ENCODE data around the gene ARHGEF10L.

Gene ARHGEF10L

DNA sequence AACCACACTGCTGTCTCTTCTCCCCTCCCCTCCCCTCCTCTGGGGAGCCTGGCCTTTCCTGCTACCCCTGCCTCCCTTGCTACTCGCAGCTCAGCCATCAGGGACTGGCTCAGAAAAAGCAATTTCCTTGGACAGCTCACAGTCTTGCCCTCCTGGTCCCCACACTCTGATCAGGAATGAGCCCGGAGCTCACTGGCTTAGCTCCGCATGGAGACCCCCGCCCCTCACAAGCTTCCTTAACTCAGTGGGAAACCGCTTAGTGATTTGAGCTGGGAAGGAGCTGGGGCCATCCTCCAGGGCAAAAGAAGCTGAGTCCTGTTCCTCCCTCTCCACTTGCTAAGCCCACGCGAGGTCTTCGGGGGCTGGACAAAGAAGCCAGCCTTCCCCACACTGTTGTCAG lies 145.3 kb downstream of the ARHGEF10L start:
- DNase-seq = no peak

DNA sequence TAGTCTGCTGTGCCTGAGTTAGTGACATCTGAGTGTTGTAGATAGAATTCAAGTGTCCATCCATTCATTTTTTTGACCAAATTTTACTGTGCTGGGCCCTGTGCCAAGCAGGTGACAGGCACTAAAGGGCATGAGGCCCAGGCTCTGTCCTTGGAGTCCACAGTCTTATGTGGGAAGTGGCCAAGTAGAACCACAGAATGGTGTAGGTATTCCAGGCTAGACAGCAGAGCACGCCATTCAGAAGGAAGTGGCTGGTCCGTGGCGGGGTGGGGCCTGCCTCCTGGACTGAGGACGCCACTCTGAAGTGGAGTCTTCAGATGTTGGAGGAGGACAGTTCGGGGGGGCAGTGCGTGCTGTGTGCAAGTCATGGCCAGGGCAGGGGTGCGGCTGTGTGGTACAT lies 146.8 kb downstream of the ARHGEF10L start:
- no peak for DNase-seq

DNA sequence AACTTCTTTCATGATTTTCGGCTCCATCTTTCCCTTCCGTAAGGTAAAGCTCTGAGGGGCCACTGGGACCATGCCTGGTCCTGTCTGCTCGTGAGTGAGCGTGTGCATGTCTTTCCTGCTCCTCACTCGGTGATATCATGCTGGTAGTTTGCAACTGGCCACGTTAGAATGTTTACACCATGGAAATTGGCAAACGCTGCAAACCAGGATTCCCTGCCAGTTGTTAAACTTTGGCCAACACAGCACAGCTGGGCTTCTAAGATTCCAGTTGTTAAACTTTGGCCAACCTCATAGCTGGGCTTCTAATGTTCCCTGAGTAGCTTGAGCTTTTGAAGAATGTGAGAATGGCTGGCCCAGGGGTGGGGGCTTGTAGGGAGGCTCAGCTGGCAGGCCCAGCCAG lies 147.6 kb downstream of the ARHGEF10L start:
- DNase-seq = no peak

DNA sequence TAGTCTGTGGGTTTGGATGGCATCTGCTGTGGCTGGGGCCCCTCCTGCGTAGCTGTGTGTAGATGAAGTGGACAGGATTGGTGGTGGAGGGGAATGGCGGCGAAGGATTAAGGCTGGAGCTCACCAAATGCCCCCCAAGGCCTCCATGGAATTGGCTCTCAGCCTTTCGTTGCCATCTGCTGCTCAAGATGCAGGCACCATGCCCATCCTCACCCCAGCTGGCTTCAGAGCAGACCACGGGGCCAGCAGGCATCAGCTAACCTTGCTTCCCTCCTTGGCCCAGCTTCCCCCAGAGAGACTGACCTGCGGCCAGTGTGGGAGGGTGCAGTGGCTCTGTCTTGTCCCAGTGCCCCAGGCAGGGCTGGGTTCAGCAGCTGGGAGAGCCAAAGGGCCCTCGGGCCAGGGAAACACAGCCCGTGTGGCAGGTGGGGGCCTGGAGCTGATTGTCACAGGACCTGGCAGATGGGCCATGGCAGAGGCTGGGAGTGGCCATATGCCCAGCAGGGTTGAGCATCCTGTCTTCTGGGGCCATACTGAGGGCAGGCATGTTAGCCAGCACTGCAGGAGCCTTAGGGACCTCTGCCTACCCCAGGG lies 148.8 kb downstream of the ARHGEF10L start:
- no peak for DNase-seq

DNA sequence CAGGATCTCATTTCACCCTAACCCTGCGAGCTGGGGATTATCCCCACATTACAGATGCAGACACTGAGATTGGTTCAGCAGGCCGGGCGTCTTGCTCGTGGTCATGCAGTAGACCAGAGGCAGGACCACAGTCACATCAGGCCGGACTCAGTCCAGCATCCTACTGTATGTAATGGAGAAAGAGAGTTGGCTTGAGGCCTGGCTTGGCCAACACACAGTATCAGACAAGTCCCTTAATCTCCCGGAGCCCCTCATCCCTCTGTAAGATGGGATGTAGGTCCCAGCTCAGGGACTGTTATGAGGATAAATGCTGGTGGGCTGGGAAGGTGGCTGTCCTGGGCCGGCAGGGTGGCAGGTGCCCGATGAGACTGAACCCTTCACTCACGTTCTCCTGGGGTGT lies 149.5 kb downstream of the ARHGEF10L start:
- DNase-seq = no peak

DNA sequence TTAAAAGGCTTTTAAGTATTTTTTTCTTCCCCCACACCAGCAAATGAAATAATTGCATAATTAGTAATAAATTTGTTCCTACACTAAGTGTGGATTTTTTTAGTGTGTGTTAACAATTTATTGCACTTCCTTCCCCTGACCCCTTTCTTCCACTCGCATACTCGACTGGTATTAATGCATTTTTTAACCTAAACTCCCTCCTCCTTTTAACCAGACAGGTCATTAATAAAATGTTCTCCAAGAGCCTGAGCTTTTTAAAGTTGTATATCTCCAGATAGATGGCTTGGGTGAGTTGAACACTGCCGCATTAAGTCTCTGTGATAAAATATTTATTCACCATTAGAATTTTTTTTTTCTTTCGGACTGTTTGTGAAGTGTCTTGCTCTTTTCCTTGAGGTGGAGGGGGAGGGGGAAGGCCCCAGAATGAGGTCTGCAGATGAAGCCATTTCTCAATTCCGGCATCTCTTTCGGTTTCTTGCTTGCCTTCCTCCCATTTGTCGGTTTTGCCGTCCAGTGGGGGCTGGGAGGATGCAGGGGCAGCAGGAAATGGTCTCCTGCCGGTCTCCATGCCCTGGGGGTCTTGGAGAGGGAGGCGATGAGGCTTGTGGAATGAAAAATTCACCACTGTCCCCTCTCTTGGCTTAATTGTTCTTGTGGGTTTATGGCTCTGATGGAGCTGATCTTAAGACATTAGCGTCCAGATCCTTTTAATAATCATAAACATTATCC lies 151.6 kb downstream of the ARHGEF10L start:
- no peak for DNase-seq

DNA sequence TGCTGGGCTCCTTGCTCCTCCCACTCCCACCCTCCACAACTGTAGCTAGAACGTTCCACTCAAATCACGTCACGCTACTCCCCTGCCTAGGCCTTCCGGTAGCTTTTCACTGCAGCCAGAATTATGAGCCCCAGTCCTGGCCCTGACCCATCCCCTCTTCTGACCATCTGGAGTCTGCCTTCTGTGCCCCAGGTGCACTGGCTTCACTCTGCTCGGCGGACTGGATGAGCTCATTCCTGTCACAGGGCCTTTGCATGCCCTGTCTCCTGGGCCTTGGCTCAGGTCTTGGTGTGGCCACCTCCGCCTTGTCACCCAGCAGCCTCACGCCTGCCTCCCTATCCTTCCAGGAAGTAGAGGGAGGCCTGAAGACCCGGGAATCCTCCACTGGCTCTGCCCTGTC lies 153.1 kb downstream of the ARHGEF10L start:
- no peak for DNase-seq

DNA sequence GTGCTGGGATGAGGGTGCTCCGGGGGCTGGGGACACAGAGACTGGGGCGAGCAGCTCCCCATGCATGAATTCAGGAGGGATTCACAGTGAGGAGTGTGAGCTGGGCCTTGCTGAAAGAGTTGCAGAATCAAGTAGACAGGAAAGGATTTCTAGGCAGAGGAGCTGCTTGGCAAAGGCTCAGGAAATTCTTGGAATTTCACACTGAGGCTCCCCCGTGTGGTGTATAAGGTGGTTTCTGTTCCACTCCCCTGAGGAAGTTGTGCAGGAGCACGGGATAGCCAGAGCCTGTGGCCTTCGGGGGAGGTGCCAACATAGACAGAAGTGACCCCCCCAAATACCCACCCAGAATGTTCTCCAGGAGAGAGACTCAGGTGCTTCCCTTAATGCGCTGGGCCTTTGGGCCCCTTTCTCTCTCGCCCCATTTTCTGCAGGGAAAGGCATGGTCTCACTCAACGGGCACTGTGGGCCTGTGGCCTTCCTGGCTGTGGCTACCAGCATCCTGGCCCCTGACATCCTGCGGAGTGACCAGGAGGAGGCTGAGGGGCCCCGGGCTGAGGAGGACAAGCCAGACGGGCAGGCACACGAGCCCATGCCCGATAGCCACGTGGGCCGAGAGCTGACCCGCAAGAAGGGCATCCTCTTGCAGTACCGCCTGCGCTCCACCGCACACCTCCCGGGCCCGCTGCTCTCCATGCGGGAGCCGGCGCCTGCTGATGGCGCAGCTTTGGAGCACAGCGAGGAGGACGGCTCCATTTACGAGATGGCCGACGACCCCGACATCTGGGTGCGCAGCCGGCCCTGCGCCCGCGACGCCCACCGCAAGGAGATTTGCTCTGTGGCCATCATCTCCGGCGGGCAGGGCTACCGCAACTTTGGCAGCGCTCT lies 157.2 kb downstream of the ARHGEF10L start:
- DNase-seq = no peak

DNA sequence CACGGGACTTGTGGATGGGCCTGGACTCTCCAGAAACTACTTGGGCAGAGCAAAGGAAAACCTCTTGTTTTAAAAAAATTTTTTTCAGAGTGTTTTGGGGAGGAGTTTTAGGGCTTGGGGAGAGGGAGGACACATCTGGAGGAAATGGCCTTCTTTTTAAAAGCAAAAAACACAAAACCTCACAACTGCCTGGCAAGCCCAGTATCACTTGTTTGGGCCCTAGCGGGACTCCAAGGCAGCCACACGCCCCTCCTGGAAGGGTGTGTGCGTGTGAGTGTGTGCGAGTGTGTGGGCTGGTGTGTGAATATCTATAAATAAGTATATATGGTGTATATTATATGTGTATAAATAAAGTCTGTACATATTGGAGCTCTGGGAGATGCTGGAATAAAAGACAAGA lies 158.0 kb downstream of the ARHGEF10L start:
- DNase-seq = no peak

DNA sequence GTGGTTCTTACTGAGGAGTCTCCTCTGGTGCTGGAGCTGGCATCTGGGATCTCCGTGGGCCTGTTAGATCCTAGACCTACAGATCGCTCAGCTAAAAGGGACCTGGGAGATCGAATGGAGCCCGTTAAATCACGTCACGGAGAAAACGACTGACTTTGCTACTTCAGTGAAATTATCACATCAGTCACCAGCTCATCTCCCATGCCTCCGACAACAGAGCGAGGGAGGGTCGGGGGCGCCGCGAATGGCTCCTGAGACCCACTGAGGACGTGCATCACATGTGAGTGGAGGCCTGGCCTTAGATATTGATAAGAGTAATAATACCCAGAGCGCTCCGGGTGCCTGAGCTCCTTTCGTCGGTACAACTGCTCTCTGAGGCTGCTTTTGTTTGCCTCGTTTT lies 160.1 kb downstream of the ARHGEF10L start:
- DNase-seq = no peak

DNA sequence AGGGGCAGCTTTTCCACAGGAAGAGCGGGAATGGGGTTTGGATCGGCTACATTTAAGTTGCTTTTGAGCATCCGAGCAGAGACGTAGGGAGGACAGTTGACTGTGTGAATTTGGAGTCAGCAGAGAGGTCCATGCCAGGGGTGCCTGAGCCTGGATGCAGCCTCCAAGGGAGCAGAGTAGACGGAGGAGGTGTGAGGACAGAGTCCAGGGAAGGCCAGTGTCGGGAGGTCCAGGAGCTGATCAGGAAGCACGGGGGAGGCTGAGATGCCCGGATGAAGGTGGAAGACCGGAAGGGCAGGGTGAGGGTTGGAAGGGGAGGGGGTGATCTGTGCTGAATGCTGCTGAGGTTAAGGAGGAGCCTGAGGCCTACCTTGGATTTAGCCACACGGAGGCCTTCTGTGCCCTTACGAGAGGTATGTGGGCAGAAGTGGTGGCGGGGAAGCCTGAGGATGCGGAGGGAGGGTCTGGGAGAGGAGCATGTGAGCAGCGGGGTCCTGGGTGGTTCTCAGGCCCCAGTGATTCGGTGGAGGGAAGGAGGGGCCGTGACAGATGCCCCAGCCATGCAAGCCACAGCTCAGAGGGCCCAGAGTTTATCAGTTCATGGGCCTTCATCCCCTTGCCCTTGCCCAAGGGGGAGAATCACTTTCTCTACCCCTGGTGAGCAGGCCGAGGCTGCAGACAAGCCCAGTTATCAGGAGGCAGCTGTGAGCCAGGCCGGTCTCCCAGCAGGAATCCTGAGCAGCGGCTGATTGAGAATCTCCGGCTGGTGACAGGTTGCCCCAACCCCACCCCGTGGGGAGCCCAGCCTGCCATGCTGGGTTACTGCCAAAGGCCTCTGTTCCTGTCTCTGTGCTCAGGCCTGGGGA lies 161.7 kb downstream of the ARHGEF10L start:
- no peak for DNase-seq

DNA sequence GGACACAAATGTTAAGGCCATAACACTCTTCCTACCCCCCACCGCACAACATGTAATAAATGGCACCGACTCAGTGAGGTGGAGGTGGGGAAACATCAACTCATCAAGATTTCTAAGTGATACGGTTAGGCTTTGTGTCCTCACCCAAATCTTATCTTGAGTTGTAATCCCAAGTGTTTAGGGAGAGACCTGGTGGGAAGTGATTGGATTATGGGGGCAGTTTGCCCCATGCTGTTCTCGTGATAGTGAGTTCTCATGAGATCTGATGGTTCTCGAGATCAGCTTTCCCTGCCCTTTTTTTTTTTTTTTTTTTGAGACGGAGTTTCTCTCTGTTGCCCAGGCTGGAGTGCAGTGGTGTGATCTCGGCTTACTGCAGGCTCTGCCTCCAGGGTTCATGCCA lies 164.7 kb downstream of the ARHGEF10L start:
- no peak for DNase-seq

DNA sequence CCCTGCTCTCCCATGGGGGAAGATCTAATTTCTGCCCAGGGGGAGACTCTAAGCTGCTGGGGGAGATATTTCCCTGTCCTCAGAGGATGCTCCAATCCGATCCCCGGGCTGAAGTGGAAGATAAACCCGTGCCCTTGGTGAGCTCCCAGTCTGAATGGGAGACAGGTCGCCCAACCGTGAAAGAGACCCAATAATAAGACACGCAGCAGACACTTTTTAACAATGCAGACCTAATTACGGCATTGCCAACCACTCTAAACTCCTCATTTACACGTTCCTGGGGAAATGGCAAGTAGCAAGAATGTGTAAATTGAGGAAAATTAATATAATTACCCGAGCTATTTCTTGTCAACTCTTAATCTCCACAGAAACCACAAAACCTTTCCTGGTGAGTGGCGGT lies 166.9 kb downstream of the ARHGEF10L start:
- no peak for DNase-seq

DNA sequence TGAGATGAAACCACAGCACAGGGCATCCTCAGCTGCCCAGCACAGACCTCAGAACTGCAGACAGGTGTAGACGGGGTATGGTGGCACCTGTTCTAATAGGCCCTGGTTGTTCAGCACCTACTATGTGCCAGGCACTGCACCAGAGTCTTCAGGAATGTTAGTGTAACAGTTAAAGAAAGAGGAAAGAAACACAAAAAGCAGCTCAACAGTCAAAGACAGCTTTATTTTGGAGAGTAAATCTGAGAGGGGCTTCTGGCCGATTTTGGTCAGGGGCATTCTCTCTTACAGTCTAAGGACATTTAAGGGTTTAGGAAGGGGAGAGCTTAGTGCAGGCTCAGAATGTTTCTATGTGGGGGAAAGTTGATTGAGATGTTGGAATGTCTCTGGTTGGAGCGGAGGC lies 170.5 kb downstream of the ARHGEF10L start:
- DNase-seq = no peak

DNA sequence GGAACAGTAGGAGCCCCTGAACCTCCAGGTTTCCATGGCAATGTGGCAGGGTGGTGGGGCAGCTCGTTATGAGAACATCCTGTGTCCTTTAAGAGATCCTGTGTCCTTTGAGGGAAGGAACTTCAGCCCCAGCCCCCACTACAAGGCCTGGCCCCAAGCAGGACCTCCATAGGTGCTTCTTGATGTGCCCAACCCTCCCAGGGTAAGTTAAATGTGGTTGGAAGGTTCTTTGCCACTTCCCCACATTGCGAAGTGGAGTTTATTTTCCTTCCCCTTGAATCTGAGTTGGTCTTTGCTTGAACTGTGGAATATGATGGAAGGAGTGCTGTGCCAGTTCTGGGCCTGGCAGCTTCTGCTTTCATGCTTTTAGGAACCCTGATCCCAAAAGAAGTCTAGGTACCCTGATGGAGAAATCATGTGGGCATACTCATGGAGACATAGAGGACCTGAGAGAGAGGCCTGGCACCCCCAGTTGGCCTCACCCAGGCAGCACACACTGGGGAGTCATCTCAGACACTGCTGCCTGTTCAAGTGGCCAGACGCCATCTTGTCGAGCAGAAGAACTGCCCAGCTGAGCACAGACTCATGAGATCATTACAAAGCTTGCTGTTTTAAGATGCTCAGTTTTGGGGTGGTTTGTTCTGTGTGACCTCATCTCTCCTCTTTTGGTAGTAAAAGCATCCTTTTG lies 171.5 kb downstream of the ARHGEF10L start:
- no peak for DNase-seq

DNA sequence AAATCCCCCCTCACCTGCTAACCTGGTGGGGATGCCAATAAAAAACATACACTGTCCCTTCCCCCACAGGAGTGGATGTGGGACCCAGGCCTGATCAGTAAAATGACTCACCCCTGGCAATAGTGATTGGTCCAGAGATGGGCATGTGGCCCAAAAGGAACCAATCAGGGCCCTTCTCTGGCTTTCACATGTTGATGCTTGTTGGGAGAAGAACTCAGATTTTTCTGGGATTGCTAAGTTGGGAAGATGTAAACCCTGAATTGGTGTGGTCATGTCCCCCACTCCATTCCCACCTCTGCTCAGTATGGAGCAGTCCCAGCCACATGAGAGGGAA lies 172.0 kb downstream of the ARHGEF10L start:
- DNase-seq = no peak

DNA sequence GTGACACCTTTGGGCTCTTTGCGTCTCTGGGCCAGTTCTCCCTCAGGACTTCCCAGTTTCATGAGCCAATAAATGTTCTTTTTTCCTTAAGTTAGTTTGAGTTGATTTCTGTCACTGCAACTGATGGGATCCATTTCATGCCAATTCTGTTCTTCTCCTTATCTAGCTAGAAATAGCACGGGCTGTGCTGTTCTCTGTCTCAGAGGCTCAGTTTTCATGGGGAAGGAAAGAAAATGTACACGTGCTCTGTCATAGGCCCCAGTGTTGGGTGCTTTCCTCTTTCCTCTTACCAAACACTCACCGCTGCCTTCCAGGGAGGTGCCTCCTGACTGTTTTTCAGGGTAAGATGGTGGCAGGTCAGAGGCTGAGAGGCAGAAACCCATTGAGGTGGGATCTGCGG lies 172.4 kb downstream of the ARHGEF10L start:
- no peak for DNase-seq

DNA sequence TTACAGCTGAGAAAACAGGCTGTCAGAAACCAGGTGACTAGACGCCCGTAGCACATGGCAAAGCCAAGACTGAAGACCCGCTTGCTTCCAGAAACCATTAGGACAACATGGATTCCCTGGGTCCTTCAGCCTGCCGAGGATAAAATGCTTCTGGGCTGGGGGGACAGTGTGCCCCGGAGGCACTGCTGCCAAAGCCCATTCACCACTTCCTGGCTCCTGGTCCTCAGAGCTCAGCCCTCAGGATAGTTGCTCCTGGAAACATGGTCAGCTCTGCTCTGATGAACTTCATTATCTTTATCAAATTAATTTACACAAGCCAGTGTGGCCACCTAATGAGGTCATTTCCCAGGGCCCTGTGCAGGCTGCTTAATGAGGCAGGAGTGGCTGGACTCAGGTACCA lies 174.5 kb downstream of the ARHGEF10L start:
- DNase-seq = no peak

DNA sequence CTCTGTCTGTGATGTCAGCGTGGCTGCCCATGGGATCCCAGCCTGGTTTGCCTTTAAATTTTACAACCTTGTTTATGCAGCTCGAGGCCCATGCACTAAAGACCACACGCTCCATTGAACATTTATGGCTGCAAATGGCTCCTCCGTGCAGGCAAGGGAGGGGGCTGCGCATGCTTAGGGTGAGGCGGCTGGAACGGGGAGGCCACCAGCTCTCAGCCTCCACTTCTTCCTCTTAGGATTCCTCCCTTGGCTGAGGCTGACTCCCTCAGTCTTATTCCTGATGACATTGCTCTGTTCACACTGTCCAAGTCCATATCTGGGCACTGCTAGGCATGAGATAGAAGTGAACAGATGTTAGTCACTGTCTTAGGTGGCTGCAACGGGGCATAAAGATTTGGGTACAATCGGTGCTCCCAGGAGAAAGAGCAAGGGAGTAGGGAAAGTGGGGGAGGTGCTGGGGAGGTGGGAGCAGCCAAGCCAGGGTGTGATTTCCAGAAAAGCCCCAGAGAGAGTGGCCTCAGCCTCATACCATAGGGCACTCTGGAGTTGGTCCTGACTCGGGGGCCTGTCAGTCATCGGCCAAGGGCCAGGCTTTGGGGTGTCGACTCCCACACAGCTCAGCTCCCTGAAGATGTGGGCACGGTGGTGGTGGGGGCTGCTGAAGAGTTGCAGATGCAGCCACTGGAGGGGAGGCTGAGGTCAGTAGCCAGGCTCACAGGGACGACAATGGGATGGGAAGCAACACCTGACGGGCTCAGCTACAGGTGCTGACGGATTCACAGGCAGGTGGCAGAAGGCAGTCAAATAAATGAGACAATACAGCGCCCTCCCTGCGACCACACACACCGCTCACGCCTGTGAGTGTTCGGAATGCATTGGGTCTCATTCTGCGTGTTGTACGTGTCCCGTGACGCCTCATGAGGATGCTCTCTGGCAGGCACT lies 178.4 kb downstream of the ARHGEF10L start:
- DNase-seq = no peak

DNA sequence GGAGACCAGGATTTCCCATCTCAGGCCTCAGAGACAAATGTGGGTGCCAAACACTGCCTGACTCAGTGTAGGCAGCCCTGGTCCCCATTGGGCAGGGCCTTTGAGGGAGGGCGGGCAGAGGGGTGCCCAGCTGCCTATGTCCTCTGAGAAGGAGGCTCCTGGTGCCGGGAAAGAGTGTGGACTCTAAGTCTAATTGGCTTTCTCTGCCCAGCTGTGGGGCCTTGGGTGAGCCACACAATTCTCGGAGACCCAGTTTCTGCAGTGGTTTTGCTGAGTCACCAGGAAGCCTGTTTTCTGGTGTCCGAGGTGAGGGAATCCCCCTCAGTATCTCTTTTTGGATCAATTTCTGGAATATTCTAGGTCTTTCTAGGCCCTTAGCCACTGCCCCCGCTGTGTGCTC lies 180.4 kb downstream of the ARHGEF10L start:
- no peak for DNase-seq

DNA sequence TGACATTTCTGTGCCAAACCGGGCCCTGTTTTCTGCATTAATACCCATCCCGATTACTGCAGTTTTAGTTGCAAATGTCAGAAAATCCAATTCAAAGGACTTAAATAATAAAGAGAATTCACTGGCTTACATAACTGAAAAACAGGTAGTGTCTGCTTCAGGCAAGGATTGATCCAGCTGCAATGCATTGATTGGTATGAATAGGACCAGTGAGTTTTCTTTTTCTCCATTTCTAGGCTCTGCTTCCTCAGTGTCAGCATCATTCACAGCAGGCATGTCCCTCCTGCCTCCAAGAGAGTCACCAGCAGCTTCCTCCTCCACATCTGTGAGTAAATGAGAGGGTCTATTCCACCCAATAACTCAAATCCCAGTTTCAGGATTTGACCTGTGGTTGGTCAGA lies 181.9 kb downstream of the ARHGEF10L start:
- no peak for DNase-seq
